Left kidney (tissue), 2 donors: ENCODE results near the gene TSPAN16. TPM values are rescaled to one million over a fixed set of nuclear protein-coding genes. Genes with fewer than 3 reads are reported as not detected.

Source experiments
- DNase-seq: peaks from one replicate; pipeline ENCODE4 v3.0.0-alpha.2; 2013
- polyA plus RNA-seq: library from polyadenylated mRNA; unstranded; fragments of 120-200 nt; gene quantifications from one replicate; pipeline ENCODE4 v1.2.1, GENCODE V29; 2013; ENCODE audit not compliant: insufficient read length

Gene TSPAN16
- polyA plus RNA-seq, 1 donor, result not detected

DNA sequence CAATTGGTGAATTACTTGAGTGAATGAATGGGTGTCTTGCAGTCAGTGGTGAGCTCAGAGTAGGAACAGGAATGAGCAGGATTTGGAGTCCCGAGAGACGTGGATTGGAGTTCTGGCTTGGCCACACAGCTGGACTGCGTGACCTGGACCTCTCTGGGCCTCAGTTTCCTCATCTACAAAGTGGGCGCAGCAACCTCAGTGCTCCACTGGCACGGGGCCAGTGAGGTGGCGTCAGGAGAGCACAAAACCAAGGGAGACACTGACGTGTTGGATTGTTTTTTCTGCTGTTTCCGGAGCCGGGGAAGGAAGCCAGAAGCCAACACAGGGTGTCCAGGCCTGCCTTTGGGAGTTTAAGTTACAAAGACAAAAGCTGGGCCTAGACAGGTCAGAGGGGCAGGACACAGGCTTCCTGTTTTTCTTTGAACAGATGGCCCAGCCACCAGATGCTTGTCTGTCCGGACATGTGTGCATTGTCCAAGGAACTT is 27.1 kb upstream of the TSPAN16 start:
- DNase-seq, result peak; percentile 82

GRCh38 chr19:11269408-11269807 is 26.6 kb upstream of the TSPAN16 start:
- no peak for DNase-seq

DNA sequence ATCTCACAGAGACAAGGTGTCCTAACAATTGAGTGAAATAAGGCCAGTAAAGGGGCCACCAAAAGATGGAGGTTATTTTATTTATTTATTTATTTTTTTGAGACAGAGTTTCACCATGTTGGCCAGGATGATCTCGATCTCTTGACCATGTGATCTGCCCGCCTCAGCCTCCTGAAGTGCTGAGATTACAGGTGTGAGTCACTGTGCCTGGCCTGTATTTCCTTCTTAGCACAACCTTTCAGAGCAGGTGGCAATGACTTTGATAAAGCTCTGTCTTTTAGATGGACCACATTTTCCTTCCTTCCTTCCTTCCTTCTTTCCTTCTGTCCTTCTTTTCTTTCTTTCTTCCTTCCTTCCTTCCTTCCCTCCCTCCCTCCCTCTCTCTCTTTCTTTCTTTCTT is 22.7 kb upstream of the TSPAN16 start:
- no peak for DNase-seq

GRCh38 chr19:11273989-11274388 is 22.0 kb upstream of the TSPAN16 start:
- DNase-seq, result no peak

DNA sequence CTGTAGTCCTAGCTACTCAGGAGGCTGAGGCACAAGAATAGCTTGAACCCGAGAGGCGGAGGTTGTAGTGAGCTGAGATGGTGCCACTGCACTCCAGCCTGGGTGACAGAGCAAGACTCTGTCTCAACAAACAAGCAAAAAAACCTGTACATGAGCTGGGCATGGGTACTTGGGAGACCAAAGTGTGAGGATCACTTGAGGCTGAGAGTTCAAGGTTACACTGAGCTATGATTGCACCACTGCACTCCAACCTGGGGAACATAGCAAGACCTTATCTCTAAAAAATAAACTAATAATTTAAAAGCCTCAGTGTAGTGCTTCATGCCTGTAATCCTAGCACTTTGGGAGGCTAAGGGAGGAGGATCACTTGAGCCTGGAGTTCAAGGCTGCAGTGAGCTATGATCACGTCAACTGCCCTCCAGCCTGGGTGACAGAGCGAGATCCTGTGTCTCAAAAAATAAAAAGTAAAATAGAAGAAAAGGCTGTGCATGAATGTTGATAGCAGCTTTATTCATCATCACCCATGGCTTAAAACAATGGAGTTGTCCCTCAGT is 21.4 kb upstream of the TSPAN16 start:
- DNase-seq, result no peak

DNA sequence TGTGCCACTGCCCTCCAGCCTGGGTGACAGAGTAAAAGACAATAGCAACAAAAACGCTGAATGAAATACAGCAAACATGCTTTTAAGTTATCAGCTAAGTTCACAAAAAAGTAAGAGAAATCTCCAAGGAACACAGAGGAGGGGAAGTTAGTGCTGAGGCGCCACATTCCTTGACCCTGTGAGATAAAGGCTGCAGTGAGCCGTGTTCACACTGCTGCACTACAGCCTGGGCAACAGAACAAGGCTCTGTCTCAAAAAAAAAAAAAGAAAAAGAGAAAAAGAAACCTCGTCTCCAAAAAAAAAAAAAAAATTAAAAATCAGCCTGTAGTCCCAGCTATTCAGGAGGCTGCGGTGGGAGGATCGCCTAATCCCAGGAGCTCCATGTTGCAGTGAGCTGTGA is 17.3 kb upstream of the TSPAN16 start:
- DNase-seq, result no peak

DNA sequence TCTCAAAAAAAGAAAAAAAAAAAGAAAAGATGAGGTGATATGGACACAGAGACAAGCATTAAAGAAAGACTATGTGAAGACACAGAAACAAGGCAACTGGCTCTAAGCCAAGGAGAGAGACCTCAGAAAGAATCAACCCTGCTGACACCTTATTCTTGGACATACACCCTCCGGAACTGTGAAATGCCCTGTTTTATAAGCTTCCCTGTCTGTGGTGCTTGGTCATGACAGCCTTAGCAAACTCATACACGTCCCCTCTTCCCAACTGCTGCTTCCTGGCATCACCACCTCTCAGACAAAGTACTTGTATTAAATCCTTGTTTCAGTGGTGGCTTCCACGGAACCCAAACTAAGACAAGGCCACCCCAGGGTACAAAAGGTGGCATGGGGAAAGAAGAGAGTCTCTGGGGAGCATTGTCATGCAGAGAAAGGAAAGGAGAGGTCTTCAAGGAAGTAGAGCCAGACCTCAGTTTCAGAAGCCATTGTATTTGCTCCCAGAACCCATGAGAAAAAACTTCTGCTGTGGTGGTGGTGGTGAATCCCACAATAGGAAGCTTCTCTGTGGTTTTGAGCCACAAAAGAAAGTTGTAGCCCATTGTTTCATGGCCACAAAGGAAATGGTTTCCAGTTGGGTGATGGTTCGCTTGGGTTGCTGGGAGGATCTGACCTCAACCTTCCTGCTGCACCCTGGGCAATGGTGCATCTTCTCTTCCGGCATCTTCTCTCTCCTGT is 16.3 kb upstream of the TSPAN16 start:
- no peak for DNase-seq

GRCh38 chr19:11281356-11282049 is 14.5 kb upstream of the TSPAN16 start:
- DNase-seq, result no peak

GRCh38 chr19:11284515-11284914 is 11.4 kb upstream of the TSPAN16 start:
- no peak for DNase-seq

- DNase-seq, result no peak
Measured at GRCh38 chr19:11286312-11286974, 9.5 kb upstream of the TSPAN16 start.

GRCh38 chr19:11288349-11288748 is 7.6 kb upstream of the TSPAN16 start:
- DNase-seq, result no peak

DNA sequence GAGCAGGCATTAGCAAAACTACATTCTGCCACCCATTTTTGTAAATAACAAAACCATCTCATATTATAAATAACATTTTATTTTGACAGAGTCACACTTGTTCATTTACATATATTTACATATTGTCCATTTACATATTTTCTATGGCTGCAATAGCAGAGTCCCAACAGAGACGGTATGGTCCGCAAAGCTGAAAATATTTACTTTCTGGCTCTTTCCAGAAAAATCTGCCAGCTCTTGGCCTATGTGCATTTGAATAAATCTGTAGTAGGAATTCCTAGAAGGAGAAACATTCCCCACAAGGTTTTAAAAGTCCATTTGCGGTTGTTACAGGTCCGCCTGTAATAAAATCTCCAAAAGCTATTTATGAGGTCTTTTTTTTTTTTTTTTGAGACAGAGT is 5.7 kb upstream of the TSPAN16 start:
- no peak for DNase-seq

- DNase-seq, result no peak
Measured at GRCh38 chr19:11291415-11291814, 4.5 kb upstream of the TSPAN16 start.

DNA sequence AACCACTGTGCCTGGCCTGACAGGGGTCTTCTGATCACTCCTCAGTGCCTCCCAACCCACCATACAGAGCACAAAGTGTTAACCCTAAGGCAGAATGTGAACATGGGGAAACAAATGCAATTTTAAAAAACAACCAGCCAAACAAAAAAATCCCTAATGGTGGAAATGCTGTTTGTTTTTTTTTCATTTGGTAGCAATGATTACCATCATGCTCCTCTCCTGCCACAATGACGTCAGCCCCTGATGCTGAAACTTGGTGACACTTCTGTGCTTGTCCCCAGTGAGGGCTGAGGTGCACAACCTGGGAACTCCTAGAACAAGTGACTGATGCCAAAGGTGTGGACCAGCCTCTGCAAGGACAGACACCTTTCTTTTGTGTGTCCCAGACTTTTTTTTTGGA is 4.0 kb upstream of the TSPAN16 start:
- no peak for DNase-seq

DNA sequence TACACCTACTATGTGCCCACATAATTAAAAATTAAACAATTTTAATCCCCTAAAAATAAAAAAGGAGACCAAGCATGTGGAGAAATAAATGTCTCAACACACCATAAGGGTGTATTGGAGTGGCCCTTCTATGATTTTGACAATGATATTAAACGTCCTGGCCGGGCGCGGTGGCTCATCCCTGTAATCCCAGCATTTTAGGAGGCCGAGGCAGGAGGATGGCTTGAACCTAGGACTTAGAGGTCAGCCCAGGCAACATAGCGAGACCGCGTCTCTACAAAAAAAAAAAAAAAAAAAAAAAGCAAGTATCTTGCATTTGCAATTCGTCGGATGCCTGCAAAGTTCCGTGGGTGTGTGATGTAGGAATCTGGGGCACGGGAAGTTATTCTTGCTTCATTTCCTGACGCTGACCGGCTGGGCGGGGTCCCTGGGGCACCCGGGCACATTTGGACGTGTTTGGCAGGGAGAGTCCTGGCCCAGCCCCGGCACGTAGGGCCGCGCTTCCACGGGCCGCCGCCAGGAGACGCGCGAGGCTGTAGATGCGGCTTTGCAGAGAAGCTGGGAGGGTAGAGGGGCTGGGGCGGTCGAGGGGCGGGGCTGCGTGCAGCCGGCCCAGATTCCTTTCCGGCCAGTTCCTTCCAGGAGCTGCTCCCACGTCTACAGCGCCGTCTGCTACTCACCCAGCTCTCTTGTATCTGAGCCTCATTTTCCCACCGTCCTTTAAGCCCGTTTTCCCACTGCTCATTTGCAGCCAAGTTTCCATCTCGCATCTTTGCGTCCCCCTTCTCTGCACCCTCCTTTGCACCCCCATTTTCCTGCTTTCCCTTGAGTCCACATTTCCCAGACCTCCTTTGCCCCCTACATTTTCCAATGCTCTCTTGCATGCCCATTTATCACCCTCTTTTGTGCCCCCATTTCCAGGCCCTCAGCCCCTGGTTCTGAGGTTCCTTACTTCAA is 2.2 kb upstream of the TSPAN16 start:
- DNase-seq, result peak; percentile 93

GRCh38 chr19:11295180-11295579 is 780 bp upstream of the TSPAN16 start:
- no peak for DNase-seq

DNA sequence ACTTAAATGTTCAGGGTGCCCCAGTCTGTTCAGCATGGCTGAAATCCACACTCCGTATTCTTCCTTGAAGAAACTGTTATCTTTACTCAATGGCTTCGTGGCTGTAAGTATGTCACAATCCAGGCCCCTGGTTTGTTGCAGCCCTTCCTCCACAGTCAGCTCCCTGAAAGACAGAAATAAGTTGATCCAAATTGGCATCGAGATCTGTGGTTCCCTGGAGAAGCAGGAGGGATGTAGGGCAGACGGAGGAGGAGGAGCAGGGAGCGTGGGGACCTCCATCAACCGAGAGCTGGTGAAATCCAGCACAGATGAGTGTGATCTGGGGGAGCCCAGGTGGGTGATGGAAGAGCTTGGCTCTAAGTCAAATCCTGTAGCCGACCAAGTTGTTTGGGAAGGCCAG is 304 bp downstream of the TSPAN16 start:
- DNase-seq, result no peak

DNA sequence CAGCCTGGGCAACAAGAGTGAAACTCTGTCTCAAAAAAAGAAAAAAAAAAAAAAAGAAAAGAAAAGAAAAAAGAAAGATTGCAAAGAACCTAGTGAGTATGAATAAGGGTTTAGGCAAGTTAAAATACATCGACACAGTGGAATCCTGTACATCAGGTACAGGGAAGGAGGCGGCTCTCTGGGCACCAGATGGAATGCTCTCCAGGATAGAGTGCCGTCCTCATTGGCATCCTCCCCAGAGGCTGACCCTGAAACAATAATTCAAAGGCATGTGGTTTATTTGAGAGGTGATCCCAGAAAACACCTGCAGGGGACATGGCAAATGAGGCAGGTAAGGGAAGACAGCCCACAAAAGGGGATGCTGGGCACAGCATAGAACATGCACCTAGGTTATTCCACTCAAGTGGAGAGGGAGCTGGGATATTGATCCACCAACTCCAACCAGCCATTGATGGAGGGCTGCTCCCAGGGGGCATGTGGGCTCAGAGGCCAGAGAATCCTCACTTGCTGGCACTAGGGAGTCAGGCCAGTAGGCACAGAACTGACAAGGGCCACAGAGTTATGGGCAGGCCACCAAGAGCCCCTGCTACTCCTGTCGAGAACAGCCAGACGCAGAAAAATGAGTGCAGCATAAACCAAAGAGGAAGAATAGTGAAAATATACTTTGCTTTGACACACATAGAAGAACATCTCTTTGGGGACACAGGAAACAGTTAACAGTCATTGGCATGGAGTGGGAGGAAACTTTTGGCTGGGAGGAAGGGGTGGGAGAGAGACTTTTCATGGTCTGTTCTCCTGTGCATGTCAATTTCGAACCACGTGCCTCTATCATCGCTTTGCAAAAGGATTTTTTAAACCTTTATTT is 4.2 kb downstream of the TSPAN16 start:
- DNase-seq, result no peak

- no peak for DNase-seq
Measured at GRCh38 chr19:11300811-11301120, 4.8 kb downstream of the TSPAN16 start.

- DNase-seq, result no peak
Measured at GRCh38 chr19:11304936-11305335, 9.0 kb downstream of the TSPAN16 start.

DNA sequence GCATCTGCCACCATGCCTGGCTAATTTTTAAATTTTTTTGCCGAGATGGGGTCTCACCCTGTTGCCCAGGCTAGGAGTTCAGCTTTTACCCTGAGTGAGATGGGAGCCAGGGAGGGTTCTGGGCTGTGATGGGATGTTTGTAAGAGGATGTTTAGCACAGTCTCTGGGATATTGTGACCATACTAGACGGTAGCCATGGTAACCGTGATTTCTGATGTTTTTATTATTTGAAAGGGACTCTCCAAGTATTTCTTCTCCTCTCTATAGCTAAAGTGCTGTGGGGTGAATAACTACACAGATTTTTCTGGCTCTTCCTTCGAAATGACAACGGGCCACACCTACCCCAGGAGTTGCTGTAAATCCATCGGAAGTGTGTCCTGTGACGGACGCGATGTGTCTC is 10.4 kb downstream of the TSPAN16 start:
- DNase-seq, result no peak
